NT2/D1 (cell line): ENCODE measurements around the gene MT1M.

Experiments
- DNase-seq: peaks from one replicate; pipeline ENCODE4 v3.0.0-alpha.2; 2011; ENCODE audit warnings: low read depth, low spot score
- H3K27me3 ChIP-seq: 2 replicates; pipeline ENCODE4 v1.6.0; 2011; ENCODE audit warnings: mild to moderate bottlenecking; ENCODE audit not compliant: insufficient read length, insufficient read depth
- H3K36me3 ChIP-seq: 2 replicates; pipeline ENCODE4 v1.6.1; 2011; ENCODE audit warnings: mild to moderate bottlenecking, low read length, mixed read lengths; ENCODE audit not compliant: insufficient read depth, insufficient read length
- H3K4me1 ChIP-seq: 2 replicates; pipeline ENCODE4 v1.5.1; 2011; ENCODE audit not compliant: insufficient read depth, insufficient read length
- H3K4me3 ChIP-seq: 2 replicates; pipeline ENCODE4 v1.5.1; 2011; ENCODE audit warnings: low read depth; ENCODE audit not compliant: insufficient read length
- H3K9ac ChIP-seq: 2 replicates; pipeline ENCODE4 v1.6.0; 2011; ENCODE audit warnings: low read depth; ENCODE audit not compliant: insufficient read length
- H3K9me3 ChIP-seq: 2 replicates; pipeline ENCODE4 v1.5.1; 2011; ENCODE audit warnings: mild to moderate bottlenecking, low read length; ENCODE audit not compliant: insufficient read depth
- SUZ12 ChIP-seq: IDR thresholded peaks from 2 replicates; pipeline ENCODE4 v1.6.1; 2011; ENCODE audit not compliant: insufficient read length, insufficient read depth; ENCODE audit errors: extremely low read depth
- YY1 ChIP-seq: IDR thresholded peaks from 2 replicates; pipeline ENCODE4 v1.6.1; 2011; ENCODE audit not compliant: insufficient read length, insufficient read depth
- ZNF274 ChIP-seq: IDR thresholded peaks from 2 replicates; pipeline ENCODE4 v1.6.1; 2011; ENCODE audit warnings: mild to moderate bottlenecking, low read depth, low read length

MT1M gene

DNA sequence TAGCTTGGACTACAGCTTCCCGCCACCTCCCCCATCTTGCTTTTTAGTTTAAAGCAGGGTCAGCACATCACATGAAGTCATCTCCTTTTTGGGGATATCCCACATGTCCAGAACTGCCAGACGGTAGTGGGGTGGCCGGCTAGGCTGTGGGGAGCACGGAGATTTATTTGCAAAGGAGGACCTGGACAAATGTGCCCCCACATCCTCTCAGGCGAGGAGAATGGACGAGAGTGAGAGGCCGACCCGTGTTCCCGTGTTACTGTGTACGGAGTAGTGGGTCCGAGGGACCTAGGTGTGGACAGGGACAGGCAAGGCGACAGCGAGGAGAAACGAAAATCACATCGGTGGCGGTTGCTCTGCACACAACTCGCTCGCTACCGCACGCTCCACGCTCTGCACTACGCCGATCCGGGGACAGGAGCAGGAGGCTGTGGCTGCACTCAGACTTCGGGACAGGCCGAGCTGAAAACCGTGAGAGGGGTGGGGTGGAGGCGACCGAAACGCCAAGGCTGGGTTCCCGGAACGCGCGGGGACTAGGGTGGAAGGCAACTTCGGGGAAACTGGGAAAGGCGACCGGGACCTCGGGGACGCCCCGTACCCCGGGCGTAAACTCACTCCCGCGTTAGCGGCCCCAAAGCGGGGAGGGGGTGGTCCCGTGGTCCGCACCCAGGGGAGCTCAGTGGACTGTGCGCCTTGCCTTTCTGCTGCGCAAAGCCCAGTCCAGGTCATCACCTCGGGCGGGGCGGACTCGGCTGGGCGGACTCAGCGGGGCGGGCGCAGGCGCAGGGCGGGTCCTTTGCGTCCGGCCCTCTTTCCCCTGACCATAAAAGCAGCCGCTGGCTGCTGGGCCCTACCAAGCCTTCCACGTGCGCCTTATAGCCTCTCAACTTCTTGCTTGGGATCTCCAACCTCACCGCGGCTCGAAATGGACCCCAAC is 5.6 kb downstream of the MT1M start, which contains the start of gene MT1A:
Gene MT1A (plus strand): TSS at position 853 of the 937 bp plus-strand sequence. CDS start 73 bp downstream, at position 926.
- Histone ChIP-seq H3K9me3 (no peaks in the 10 kb centered on the region), H3K4me1 (peaks cover 7% of the 10 kb centered on the region), H3K27me3 (peaks cover 75% of the 10 kb centered on the region), H3K36me3 (no peaks in the 10 kb centered on the region), H3K9ac (peak within 1 kb of the TSS; percentile 80), H3K4me3 (peak within 1 kb of the TSS; percentile 55)
- TF ChIP-seq YY1 (no peak), SUZ12 (peak; percentile 85)
- DNase-seq, result no peak

DNA sequence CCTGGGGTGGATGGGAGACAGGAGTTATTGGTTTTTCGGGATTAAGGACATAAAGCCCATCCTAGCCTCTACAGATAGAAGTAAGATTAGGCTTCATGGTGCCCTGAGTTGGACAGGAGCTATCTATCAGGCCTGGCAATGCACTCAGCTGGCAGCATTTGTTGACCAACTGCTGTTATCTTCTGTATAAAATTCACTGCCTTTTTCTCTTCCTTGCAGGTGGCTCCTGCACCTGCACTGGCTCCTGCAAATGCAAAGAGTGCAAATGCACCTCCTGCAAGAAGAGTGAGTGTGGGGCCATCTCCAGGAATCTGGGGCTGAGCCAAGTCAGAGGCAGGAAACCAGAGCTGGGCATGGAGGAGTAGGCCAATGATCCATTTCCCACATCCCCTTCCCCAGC is 6.6 kb downstream of the MT1M start:
- H3K4me1 ChIP-seq, result peaks cover 10% of the 10 kb centered on the region
- H3K27me3 ChIP-seq, result peaks cover 65% of the 10 kb centered on the region
- no peaks in the 10 kb centered on the region for H3K9me3 ChIP-seq
- no peak for DNase-seq
- no peak for TF ChIP-seq SUZ12
- no peak for TF ChIP-seq ZNF274
- TF ChIP-seq YY1, result no peak
- H3K9ac ChIP-seq, result no peak overlapping the region
- no peak overlapping the region for H3K4me3 ChIP-seq
- no peaks in the 10 kb centered on the region for H3K36me3 ChIP-seq

DNA sequence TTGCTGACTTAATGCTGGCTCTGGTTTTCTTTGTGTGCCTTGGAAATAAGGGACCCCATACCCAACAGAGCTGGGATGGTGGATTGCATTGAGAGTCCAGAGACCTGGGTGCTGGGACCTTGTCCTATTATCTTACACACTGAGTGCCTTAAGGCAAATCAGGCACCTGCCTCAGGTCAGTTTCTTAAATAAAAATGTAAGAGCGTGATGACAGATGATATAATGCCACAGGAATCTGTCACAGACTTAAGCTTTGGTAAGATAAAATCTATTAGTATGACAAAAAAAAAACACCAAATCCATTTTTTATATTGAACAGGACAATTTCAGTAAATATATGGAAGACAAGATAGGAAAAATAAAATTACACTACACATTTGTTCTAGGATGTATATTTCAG is 7.6 kb downstream of the MT1M start:
- Histone ChIP-seq H3K27me3 (peaks cover 57% of the 10 kb centered on the region), H3K9ac (no peak overlapping the region), H3K9me3 (no peaks in the 10 kb centered on the region), H3K36me3 (no peaks in the 10 kb centered on the region), H3K4me1 (peaks cover 10% of the 10 kb centered on the region), H3K4me3 (no peak overlapping the region)
- no peak for DNase-seq
- TF ChIP-seq YY1 (no peak), ZNF274 (no peak), SUZ12 (no peak)

DNA sequence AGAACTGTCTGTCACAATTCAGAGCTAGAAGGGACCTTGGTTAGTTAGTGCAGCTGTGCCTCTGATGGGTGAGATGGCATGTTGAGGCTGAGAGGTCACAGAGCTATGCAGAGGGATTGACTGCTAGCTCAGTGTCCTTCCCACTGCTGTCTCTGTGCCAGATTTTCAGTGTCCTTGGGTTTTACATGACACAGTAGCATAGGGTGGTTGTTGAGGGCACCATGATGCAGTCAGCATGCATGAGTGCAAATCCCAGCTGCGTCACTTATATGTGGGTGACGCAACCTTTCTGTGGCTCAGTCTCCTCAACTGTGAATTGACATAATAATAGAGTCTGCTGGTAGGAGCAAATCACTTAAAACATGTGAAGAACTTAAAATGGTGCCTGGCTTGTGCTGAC is 8.7 kb downstream of the MT1M start:
- Histone ChIP-seq H3K4me3 (no peak overlapping the region), H3K27me3 (peaks cover 46% of the 10 kb centered on the region), H3K4me1 (peaks cover 10% of the 10 kb centered on the region), H3K9me3 (no peaks in the 10 kb centered on the region), H3K36me3 (no peaks in the 10 kb centered on the region), H3K9ac (no peak overlapping the region)
- TF ChIP-seq SUZ12 (no peak), YY1 (no peak), ZNF274 (no peak)
- no peak for DNase-seq

DNA sequence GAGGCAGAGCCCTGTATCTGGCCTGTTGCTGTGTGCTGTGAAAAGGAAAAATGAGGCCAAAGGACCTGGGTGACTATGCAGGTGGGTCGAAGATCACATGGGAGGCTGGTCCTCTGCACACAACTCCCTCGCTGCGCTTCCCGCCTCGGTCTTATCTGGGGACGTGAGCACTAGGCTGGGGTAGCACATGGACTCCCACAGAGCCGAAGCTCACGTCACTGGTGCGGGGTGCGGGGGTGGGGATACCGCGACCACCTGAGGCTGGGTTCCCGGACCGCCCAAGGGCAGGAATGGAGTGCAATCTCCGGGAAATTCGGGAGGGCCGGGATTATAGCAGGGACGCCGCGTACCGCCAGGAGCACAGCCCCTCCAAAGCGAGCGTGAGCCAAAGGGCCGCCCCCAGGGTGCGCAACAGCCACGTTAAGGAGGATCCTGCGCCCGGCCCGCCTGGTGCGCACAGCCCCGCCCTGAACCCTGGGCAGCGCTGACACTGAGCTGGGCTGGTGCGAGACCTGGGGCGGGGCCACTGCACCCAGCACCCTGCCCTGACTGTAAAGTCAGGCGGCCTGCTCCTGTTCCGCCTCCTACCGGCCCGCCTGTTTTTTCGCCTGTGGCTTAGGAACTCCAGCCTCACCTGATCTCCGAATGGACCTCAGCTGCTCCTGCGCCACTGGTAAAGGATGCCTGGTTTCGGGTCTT is 10.8 kb downstream of the MT1M start:
- Histone ChIP-seq H3K4me3 (no peak overlapping the region), H3K4me1 (peaks cover 8% of the 10 kb centered on the region), H3K27me3 (peaks cover 26% of the 10 kb centered on the region), H3K9me3 (no peaks in the 10 kb centered on the region), H3K36me3 (no peaks in the 10 kb centered on the region), H3K9ac (no peak overlapping the region)
- no peak for DNase-seq
- TF ChIP-seq ZNF274, result no peak
- no peak for TF ChIP-seq YY1
- TF ChIP-seq SUZ12, result no peak

DNA sequence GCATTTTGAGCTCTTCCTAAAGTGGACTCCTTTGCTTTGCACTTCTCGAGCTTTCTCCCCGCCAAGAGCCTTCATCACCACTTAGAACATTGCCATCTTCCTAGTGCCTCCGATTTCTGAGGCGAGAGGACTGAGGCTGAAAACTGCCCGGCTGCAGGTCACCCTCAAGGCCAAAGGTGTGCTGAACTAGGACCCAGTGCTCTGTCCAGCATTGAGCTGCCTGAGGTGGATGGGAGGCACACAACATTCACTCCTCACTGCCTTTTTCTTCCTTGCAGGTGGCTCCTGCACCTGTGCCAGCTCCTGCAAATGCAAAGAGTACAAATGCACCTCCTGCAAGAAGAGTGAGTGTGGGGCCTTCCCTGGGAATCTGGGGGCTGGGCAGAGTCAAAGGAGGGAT is 11.4 kb downstream of the MT1M start:
- Histone ChIP-seq H3K36me3 (no peaks in the 10 kb centered on the region), H3K9me3 (no peaks in the 10 kb centered on the region), H3K9ac (no peak overlapping the region), H3K4me3 (no peak overlapping the region), H3K27me3 (peaks cover 20% of the 10 kb centered on the region), H3K4me1 (peaks cover 5% of the 10 kb centered on the region)
- TF ChIP-seq SUZ12, result no peak
- no peak for TF ChIP-seq ZNF274
- no peak for TF ChIP-seq YY1
- DNase-seq, result no peak

DNA sequence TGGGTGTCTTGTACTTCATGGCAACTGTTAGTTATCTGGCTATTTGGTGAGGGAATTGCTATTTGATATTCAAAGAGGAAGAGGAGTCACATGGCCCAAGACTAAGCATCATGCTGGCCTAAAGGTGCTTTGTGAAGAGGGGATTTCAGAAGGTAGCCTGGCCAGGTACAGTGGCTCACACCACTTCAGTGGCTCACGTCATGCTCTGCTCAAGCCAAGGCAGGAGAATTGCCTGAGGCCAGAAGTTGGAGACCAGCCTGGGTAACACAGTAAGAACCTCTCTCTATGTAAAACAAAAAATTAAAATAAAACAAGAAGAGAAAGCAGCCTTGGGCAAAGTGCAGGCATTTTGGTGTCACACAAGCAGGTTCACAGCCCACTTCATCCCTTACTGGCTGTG is 12.9 kb downstream of the MT1M start:
- TF ChIP-seq SUZ12 (no peak), YY1 (no peak), ZNF274 (no peak)
- Histone ChIP-seq H3K9ac (no peak overlapping the region), H3K27me3 (peaks cover 5% of the 10 kb centered on the region), H3K4me1 (peaks cover 5% of the 10 kb centered on the region), H3K9me3 (no peaks in the 10 kb centered on the region), H3K36me3 (no peaks in the 10 kb centered on the region), H3K4me3 (no peak overlapping the region)
- no peak for DNase-seq
